Liver (tissue), 9 donors: ENCODE data around the gene SLC8A2. TPM values are rescaled to one million over a fixed set of nuclear protein-coding genes. Genes with fewer than 3 reads are reported as not detected.

Source experiments
- DNase-seq: peaks from one replicate; pipeline ENCODE4 v3.0.0-alpha.2; 2017; ENCODE audit warnings: low spot score
- H3K27ac ChIP-seq, 2 donors: one replicate each; pipeline ENCODE4 v1.7.0; 2013; ENCODE audit warnings: inconsistent platforms in 2 of 2, low read length in 2 of 2, control low read depth in 1 of 2, low read depth in 1 of 2, mild to moderate bottlenecking in 1 of 2
- H3K27me3 ChIP-seq, 4 donors: one replicate each; pipeline versions ENCODE4 v1.6.1 to v1.7.0; 2013; ENCODE audit warnings: low read length in 3 of 4, inconsistent platforms in 1 of 4, mild to moderate bottlenecking in 1 of 4, moderate library complexity in 1 of 4; ENCODE audit not compliant: control insufficient read depth in 4 of 4, insufficient read depth in 4 of 4
- H3K36me3 ChIP-seq, 4 donors: one replicate each; pipeline versions ENCODE4 v1.6.1 to v1.7.0; 2013; ENCODE audit warnings: low read length in 3 of 4, mild to moderate bottlenecking in 3 of 4, low read depth in 1 of 4, moderate library complexity in 1 of 4; ENCODE audit not compliant: control insufficient read depth in 4 of 4, insufficient read depth in 3 of 4
- H3K4me1 ChIP-seq, 4 donors: one replicate each; pipeline versions ENCODE4 v1.6.1 to v1.7.0; 2013; ENCODE audit warnings: low read length in 3 of 4, mild to moderate bottlenecking in 3 of 4, moderate library complexity in 1 of 4; ENCODE audit not compliant: control insufficient read depth in 4 of 4, insufficient read depth in 4 of 4
- H3K4me3 ChIP-seq, 3 donors: one replicate each; pipeline versions ENCODE4 v1.6.1 to v1.7.0; 2013; ENCODE audit warnings: low read length in 3 of 3, control low read depth in 1 of 3, low read depth in 1 of 3, mild to moderate bottlenecking in 1 of 3
- H3K9ac ChIP-seq, 2 donors: one replicate each; pipeline ENCODE4 v1.7.0; 2013; ENCODE audit warnings: low read length in 2 of 2, mild to moderate bottlenecking in 2 of 2, moderate library complexity in 2 of 2, control low read depth in 1 of 2, low read depth in 1 of 2
- H3K9me3 ChIP-seq, 4 donors: one replicate each; pipeline versions ENCODE4 v1.6.1 to v1.7.0; 2013; ENCODE audit warnings: low read length in 3 of 4; ENCODE audit not compliant: control insufficient read depth in 4 of 4
- EGR1 ChIP-seq, 2 donors: IDR thresholded peaks; 2 replicates each; pipeline ENCODE4 v1.6.1; 2016 to 2018; ENCODE audit warnings: antibody characterized with exemption in 2 of 2, low read depth in 2 of 2
- FOXA1 ChIP-seq: IDR thresholded peaks from 2 replicates; pipeline ENCODE4 v1.6.1; 2016; ENCODE audit warnings: antibody characterized with exemption
- FOXA2 ChIP-seq: IDR thresholded peaks from 2 replicates; pipeline ENCODE4 v1.6.1; 2016; ENCODE audit warnings: antibody characterized with exemption
- GABPA ChIP-seq, 2 donors: IDR thresholded peaks in 1 of 2; conservative IDR thresholded peaks in 1 of 2; 2 replicates each; pipeline ENCODE4 v1.6.1; 2016; ENCODE audit warnings: antibody characterized with exemption in 2 of 2, mild to moderate bottlenecking in 1 of 2, moderate library complexity in 1 of 2
- HNF4A ChIP-seq, 2 donors: conservative IDR thresholded peaks; 2 replicates each; pipeline ENCODE4 v1.6.1; 2016; ENCODE audit warnings: antibody characterized with exemption in 2 of 2, mild to moderate bottlenecking in 2 of 2
- HNF4G ChIP-seq: IDR thresholded peaks from 2 replicates; pipeline ENCODE4 v1.6.1; 2016; ENCODE audit warnings: antibody characterized with exemption
- JUND ChIP-seq, 2 donors: IDR thresholded peaks; 2 replicates each; pipeline ENCODE4 v1.6.1; 2016; ENCODE audit warnings: antibody characterized with exemption in 2 of 2
- NR2F2 ChIP-seq: IDR thresholded peaks from 2 replicates; pipeline ENCODE4 v1.6.1; 2016; ENCODE audit warnings: antibody characterized with exemption
- RXRA ChIP-seq, 2 donors: IDR thresholded peaks; 2 replicates each; pipeline ENCODE4 v1.6.1; 2017 to 2018; ENCODE audit warnings: antibody characterized with exemption in 2 of 2, mild to moderate bottlenecking in 1 of 2
- SP1 ChIP-seq: IDR thresholded peaks from 2 replicates; pipeline ENCODE4 v1.6.1; 2018; ENCODE audit warnings: antibody characterized with exemption, mild to moderate bottlenecking
- TAF1 ChIP-seq: conservative IDR thresholded peaks from 2 replicates; pipeline ENCODE4 v1.6.1; 2016; ENCODE audit warnings: antibody characterized with exemption, mild to moderate bottlenecking
- YY1 ChIP-seq: IDR thresholded peaks from 2 replicates; pipeline ENCODE4 v1.6.1; 2016; ENCODE audit warnings: antibody characterized with exemption, mild to moderate bottlenecking
- WGBS: extraction: QIAGEN DNeasy Blood & Tissue Kit; methylation state at CpG from one replicate; pipeline ENCODE4 v1.1.7; 2013; 5-methylcytosine and 5-hydroxymethylcytosine counted together
- polyA plus RNA-seq, 2 donors: library from polyadenylated mRNA; stranded (reverse) in 1 of 2; unstranded in 1 of 2; fragments of 200-250 nt in 1 of 2; fragments of >200 nt in 1 of 2; fragmentation: Nextera tagmentation in 1 of 2; extraction: Ambion mirVana in 1 of 2; gene quantifications; one replicate each; pipeline versions ENCODE4 v1.2.1 to v1.2.3, GENCODE V29; 2013 to 2015
- total RNA-seq, 2 donors: library from RNA; depleted of rRNA; stranded (reverse); fragments of >200 nt; gene quantifications; one replicate each; pipeline ENCODE4 v1.2.3, GENCODE V29; 2014
- TF ChIP-seq, protein P1 (sequence below): IDR thresholded peaks from 2 replicates; pipeline ENCODE4 v1.6.1; 2016; ENCODE audit warnings: antibody characterized with exemption
- TF ChIP-seq, protein P2 (sequence below): IDR thresholded peaks from 2 replicates; pipeline ENCODE4 v1.6.1; 2016; ENCODE audit warnings: antibody characterized with exemption
- TF ChIP-seq, protein P3 (sequence below): IDR thresholded peaks from 2 replicates; pipeline ENCODE4 v1.6.1; 2016; ENCODE audit warnings: antibody characterized with exemption, mild to moderate bottlenecking
- TF ChIP-seq, protein P4 (sequence below): IDR thresholded peaks from 2 replicates; pipeline ENCODE4 v1.6.1; 2016; ENCODE audit warnings: antibody characterized with exemption
- donor health status: healthy.
- donor health status: healthy.
- donor health status: healthy.
- donor health status: healthy.
- donor health status: healthy.

Gene SLC8A2
- total and polyA plus RNA-seq, 4 donors = 0.01 to 0.25 TPM; not detected in 2

DNA sequence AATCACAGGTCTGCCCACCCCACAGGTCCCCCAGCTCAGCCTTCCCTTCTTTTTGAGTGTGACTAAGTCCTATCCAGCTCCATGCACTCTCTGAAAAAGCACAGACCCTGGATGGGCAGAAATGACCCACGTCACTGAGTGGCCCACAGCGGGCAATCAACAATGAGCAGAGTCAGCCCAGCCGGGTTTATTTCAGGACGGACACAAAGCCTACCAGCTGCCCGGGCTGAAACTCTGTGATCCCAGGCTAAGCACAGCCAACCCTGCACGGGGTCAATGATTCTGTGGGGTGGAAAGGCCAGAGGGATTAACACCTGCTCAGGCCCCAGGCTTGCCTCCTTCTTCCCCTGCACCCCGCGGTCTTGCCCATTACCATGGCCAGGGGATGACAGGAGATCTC is 34.8 kb upstream of the SLC8A2 start:
- peaks cover 0 to 23% (median 19%) of the 10 kb centered on the region in 4 donors for H3K36me3 ChIP-seq
- peaks cover 19 to 57% (median 45%) of the 10 kb centered on the region in 4 donors for H3K4me1 ChIP-seq
- H3K27ac ChIP-seq = no peak overlapping the region

DNA sequence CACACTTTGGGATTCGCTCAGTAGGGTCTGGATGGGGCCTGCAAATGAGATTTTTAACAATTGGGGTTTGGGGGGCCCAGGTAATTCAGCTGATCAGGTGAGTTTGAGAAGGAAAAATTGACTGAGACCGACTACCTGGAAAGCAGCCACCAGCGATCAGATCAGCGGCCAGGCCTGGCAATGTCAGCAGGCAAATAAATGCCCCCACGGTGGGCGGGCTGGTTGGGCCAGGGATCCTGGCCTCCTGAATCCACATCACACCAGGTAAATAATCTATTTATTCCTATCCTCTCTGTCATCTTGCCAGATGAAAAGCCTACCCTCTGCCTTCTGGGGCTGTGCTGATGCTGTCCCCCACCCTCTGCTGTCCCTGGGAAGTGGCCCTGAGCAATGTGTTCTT is 33.8 kb upstream of the SLC8A2 start:
- TF ChIP-seq NR2F2 (no peak), GABPA (IDR thresholded peaks at IDR 0.05 in 1 of 2, conservative IDR thresholded peaks at IDR 0.05 in 1 of 2) (no peak)
- no peaks in the 10 kb centered on the region for H3K9me3 ChIP-seq
- no peak overlapping the region for H3K27ac ChIP-seq
- 51% methylated on average over 6 of the region's 6 CpGs for WGBS
- H3K36me3 ChIP-seq = peaks cover 5 to 33% (median 23%) of the 10 kb centered on the region in 4 donors
- H3K27me3 ChIP-seq = no peaks in the 10 kb centered on the region
- H3K4me1 ChIP-seq = peaks cover 16 to 48% (median 35%) of the 10 kb centered on the region in 4 donors
- no peak for DNase-seq
- H3K9ac ChIP-seq = no peak overlapping the region
- no peak overlapping the region for H3K4me3 ChIP-seq

More for the DNA sequence above, 34.8 kb upstream of the SLC8A2 start:
- Histone ChIP-seq H3K9me3 (no peaks in the 10 kb centered on the region), H3K9ac (no peak overlapping the region), H3K4me3 (no peak overlapping the region), H3K27me3 (no peaks in the 10 kb centered on the region)
- TF ChIP-seq, protein P1, sequence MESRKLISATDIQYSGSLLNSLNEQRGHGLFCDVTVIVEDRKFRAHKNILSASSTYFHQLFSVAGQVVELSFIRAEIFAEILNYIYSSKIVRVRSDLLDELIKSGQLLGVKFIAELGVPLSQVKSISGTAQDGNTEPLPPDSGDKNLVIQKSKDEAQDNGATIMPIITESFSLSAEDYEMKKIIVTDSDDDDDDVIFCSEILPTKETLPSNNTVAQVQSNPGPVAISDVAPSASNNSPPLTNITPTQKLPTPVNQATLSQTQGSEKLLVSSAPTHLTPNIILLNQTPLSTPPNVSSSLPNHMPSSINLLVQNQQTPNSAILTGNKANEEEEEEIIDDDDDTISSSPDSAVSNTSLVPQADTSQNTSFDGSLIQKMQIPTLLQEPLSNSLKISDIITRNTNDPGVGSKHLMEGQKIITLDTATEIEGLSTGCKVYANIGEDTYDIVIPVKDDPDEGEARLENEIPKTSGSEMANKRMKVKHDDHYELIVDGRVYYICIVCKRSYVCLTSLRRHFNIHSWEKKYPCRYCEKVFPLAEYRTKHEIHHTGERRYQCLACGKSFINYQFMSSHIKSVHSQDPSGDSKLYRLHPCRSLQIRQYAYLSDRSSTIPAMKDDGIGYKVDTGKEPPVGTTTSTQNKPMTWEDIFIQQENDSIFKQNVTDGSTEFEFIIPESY = no peak
- TF ChIP-seq SP1 (no peak), TAF1 (no peak), NR2F2 (no peak), RXRA (IDR thresholded peaks at IDR 0.05) (no peak), HNF4G (no peak), JUND (IDR thresholded peaks at IDR 0.05) (no peak), GABPA (IDR thresholded peaks at IDR 0.05 in 1 of 2, conservative IDR thresholded peaks at IDR 0.05 in 1 of 2) (no peak), EGR1 (IDR thresholded peaks at IDR 0.05; ENCODE audit: low read depth in 2 of 2) (no peak), HNF4A (conservative IDR thresholded peaks at IDR 0.05) (no peak), FOXA2 (no peak), YY1 (no peak)
- TF ChIP-seq, protein P2, sequence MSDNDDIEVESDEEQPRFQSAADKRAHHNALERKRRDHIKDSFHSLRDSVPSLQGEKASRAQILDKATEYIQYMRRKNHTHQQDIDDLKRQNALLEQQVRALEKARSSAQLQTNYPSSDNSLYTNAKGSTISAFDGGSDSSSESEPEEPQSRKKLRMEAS = no peak
- TF ChIP-seq, protein P3, sequence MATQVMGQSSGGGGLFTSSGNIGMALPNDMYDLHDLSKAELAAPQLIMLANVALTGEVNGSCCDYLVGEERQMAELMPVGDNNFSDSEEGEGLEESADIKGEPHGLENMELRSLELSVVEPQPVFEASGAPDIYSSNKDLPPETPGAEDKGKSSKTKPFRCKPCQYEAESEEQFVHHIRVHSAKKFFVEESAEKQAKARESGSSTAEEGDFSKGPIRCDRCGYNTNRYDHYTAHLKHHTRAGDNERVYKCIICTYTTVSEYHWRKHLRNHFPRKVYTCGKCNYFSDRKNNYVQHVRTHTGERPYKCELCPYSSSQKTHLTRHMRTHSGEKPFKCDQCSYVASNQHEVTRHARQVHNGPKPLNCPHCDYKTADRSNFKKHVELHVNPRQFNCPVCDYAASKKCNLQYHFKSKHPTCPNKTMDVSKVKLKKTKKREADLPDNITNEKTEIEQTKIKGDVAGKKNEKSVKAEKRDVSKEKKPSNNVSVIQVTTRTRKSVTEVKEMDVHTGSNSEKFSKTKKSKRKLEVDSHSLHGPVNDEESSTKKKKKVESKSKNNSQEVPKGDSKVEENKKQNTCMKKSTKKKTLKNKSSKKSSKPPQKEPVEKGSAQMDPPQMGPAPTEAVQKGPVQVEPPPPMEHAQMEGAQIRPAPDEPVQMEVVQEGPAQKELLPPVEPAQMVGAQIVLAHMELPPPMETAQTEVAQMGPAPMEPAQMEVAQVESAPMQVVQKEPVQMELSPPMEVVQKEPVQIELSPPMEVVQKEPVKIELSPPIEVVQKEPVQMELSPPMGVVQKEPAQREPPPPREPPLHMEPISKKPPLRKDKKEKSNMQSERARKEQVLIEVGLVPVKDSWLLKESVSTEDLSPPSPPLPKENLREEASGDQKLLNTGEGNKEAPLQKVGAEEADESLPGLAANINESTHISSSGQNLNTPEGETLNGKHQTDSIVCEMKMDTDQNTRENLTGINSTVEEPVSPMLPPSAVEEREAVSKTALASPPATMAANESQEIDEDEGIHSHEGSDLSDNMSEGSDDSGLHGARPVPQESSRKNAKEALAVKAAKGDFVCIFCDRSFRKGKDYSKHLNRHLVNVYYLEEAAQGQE = no peak
- no peak for DNase-seq
- WGBS = 75% methylated on average over 8 of the region's 8 CpGs

DNA sequence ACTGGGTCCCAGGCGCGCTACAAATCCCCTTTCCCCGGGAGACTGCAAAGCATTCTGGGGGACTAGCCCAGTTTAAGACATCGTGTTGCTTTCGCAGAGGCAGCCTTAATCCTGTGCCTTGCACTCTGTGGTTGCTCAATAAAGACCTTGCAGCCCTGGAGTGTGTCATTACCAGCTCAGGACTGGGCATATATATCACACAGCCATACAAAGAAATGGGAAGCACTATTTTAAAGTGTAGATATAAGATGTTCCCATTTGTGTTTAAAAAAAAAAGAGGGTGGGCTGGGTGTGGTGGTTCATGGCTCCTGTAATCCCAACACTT is 32.1 kb upstream of the SLC8A2 start:
- no peaks in the 10 kb centered on the region for H3K27me3 ChIP-seq
- H3K9ac ChIP-seq = no peak overlapping the region
- no peaks in the 10 kb centered on the region for H3K9me3 ChIP-seq
- H3K4me3 ChIP-seq = no peak overlapping the region
- no peak for DNase-seq
- peaks cover 6 to 33% (median 21%) of the 10 kb centered on the region in 4 donors for H3K4me1 ChIP-seq
- peaks cover 9 to 50% (median 29%) of the 10 kb centered on the region in 4 donors for H3K36me3 ChIP-seq
- 88% methylated on average over 5 of the region's 5 CpGs for WGBS
- no peak overlapping the region for H3K27ac ChIP-seq
- TF ChIP-seq FOXA1 (no peak), SP1 (no peak), FOXA2 (no peak), JUND (IDR thresholded peaks at IDR 0.05) (no peak), YY1 (no peak), TAF1 (no peak)
- TF ChIP-seq, protein P3 = no peak
- TF ChIP-seq, protein P2 = no peak
- TF ChIP-seq, protein P1 = no peak
- TF ChIP-seq, protein P4, sequence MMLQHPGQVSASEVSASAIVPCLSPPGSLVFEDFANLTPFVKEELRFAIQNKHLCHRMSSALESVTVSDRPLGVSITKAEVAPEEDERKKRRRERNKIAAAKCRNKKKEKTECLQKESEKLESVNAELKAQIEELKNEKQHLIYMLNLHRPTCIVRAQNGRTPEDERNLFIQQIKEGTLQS = no peak
